GM19025 (cell line): ENCODE measurements around the gene MCTP2.
"Not testable (repeated sequence)": the region's sequence is repeated elsewhere in the genome, so short reads cannot be mapped to it uniquely, and the experiment has no call there.

ENCODE experiments used
- ATAC-seq: cut with Tn5 transposase; IDR thresholded peaks from one replicate; pipeline ENCODE4 v1.9.1; 2021; ENCODE audit warnings: mild to moderate bottlenecking, low read depth, moderate library complexity; ENCODE audit not compliant: unreplicated experiment

MCTP2 gene

DNA sequence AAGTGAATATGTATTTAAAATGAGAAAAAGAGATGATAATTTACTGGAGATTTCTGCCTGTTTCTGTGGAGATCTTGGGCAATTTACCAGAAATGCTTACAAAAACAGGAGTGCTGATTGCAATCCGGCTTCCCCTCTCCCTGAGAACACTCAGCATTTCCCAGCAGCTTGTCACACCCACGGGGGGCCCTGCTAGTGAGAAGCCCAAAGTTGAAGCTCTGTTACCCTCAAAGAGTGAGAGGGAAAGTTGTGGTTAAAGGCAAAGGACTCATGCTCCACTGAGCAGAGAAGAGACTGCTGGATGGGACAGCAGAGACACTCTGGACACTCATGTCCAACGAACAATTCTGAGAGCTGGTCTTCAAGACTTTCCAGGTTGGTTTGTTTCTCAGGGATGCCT is 2.9 kb downstream of the MCTP2 start:
- ATAC-seq = no peak

- ATAC-seq = no peak
These were observed 3.7 kb downstream of the MCTP2 start for GRCh38 chr15:94235041-94235440.

DNA sequence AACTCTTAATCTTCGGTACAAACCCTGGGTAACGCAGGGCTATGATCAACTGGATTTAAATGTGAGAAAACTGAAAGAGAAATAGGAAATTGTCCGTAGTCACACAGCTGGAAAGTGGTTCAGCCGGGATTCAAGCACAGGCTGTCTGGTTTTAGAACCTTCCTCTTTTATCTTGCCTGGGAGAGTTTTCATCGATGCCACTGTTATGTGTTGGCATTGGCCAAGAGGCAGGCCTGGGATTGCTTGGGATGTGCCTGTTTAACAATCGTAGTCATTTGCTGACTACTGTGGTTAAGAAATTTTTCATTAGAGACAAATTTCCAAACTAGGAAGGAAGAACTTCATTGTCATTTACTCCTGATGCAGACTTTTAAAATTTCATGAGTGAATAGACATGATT is 4.3 kb downstream of the MCTP2 start:
- no peak for ATAC-seq

GRCh38 chr15:94236608-94237007 is 5.2 kb downstream of the MCTP2 start:
- no peak for ATAC-seq

- ATAC-seq = no peak
These were observed 6.5 kb downstream of the MCTP2 start for GRCh38 chr15:94237903-94238302.

DNA sequence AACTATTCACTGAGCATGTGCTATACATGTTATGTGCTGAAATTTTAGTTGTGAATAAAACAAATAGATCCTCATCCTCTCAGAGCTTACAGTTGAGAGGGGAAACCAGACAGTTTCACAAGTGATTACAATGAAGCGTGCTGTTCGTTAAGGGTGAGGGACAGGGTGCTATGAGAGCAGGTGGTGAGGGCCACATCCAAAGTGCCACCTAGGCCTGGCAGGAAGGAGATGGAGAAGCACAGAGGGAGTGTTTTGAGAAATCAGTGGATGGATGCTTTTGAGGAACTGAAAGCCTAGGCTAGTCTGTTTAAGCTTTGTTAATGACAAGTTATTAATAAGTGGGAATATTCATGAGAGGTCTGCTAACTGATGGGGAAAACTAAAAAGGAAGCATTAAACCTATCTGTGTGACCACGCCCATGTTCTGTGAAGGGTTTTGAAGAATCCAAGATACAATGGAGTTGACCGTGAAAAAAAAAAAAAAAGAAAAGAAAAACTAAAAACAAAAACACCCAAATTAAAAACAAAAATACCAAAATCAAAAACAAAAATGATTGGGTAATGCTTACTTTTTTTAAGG is 7.3 kb downstream of the MCTP2 start:
- ATAC-seq = peak; percentile 68

GRCh38 chr15:94239474-94239873 is 8.1 kb downstream of the MCTP2 start:
- no peak for ATAC-seq

DNA sequence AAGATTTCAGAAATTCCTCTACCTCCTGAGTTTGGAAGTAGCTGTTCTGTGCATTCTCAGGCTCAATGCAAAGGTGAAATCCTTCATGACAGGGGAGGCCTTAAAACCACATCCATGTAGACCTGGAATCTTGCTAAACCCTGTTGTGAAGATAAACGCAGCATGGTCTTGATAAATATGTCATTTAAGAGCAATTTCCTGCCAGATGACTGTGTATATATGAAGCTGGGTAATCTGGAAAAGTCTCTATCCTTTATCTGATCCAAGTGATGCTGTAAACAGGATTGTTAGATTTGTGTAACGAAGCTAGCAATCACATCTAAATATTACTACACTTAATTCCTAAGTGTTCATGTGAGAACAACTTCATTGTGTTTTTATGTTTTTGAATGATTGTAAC is 9.1 kb downstream of the MCTP2 start:
- no peak for ATAC-seq

DNA sequence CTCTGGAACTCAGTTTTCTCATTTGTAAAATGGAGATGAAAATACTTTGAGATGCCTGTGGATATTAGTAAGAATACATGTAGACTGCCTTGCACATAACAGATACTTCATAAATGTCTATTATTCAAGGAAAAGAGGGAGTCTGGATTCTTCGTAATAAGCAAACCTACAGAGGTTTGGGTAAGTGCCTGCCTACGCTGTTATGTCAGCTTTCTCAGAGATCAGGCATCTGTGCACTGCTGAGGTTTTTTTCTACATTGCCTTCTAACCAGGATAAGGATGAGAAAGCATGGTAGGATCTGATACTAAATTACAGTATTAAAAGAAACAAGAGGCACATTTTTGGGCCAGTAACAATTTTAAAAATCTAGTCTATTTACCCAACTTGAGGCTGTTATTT is 10.9 kb downstream of the MCTP2 start:
- ATAC-seq = no peak

DNA sequence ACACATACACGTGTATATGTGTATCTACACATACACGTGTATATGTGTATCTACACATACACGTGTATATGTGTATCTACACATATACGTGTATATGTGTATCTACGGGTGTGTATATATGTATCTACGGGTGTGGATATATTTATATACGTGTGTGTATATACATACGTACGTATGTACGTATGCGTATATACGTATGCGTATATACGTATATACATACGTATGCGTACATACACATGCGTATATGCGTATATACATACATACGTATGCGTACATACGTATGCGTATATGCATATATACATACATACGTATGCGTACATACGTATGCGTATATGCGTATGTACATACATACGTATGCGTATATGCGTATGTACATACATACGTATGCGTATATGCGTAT is 11.6 kb downstream of the MCTP2 start:
- not testable (repeated sequence) for ATAC-seq

DNA sequence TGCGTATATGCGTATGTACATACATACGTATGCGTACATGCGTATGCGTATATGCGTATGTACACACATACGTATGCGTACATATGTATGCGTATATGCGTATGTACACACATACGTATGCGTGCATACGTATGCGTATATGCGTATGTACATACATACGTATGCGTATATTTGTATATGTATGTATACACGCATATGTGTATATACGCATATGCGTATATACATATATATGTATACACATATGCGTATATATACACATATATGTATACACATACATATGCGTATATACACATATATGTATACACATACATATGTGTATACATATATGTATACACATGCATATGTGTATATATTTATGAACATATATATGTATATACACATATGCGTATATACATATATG is 12.1 kb downstream of the MCTP2 start:
- no peak for ATAC-seq

DNA sequence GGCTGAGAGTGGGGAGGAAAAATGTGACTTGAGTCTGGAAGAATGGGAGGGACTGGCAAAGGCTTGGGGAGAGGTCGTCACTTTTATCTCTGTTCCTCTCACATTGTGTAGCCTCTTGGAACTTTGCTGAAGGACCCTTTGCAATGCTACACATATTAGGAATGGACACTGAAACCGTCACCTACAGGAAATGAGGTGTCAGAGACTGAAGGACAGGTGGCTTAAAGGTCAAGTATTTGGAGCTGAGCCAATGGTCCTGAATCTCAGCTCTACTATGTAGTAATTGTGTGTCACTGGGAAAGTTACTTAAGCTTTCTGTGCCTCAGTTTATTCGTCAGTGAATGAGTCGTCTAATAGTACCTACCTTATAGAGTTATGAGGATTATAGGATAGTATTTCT is 14.7 kb downstream of the MCTP2 start:
- no peak for ATAC-seq

DNA sequence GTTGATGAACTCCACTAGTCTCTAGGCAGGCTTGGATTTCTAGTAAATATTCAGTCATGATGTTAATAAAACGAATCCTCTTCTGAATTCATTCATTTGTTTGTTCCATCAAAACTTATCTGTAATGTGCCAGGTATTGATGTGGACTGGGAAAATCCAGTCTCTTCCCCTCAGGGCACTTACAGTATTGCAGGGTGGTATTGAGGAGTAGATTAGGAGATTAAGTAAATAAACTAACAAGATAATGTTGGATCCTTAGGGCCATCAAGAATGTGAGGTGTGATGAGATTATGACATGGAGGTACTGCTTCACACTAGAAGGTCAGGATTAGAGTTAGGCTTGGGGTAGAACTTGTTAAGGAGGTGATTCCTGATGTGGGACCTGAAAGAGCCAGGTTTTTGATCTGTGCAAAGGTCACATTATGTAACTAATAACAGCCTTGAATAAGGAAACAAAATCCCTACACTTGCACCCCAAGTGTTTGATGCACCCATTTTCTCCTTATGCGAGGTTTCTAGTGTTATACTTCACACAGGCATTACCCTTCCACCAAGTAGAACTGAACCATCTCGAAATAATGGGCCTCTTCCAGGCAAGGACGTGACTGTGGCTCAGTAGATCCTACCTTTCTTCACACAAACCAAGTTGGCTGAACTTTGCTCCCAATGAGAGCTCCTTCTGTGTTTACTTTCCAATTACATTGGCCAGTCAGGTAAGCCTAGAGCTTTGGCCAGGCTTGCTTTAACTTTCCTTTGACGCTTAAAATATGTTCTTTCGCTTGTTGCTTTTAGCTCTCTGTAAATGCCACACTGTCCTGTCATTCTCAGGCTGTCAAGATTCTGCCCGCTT is 16.7 kb downstream of the MCTP2 start:
- no peak for ATAC-seq

DNA sequence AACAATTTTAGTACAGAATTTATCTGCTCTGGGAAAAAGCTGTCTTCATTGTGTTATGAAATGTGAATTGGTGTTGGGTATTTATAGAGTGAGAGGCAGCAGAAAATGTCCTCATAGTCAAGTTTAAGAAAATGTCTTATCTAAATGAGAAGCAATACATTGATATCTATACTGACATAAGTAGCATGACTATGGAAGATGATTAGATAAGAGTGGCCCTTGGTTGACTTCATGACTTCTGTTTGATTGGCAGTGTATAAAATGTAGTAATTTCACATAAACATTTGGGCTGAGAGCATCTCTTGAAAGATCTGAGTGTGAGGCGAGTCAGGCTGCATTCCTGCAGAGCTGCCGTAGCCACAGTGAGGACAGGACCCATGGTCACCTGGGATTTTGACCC is 19.4 kb downstream of the MCTP2 start:
- no peak for ATAC-seq

DNA sequence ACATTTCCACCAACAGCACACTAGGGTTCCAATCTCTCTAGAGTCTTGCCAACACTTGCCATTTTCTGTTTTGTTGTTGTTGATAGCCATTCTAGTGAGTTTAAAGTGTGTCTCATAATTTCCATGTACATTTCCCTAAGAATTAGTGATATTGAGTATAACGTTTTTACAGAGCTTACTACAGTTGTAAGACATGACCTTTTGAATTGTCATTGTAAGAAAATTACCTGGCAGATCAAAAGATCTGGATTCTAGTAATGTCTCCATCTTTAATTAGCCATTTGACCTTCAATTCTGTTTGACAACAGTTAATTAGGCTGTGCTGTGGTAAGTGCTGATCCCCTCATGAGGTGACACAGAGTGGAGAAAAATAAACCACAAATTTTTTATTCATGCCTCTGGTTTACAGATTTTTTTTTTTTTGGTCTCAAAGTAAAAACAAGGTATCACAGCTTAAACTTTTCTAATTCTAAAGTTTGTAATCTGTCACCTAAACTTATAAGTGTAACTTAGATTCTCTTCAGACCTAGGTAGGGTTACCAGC is 20.9 kb downstream of the MCTP2 start:
- no peak for ATAC-seq

DNA sequence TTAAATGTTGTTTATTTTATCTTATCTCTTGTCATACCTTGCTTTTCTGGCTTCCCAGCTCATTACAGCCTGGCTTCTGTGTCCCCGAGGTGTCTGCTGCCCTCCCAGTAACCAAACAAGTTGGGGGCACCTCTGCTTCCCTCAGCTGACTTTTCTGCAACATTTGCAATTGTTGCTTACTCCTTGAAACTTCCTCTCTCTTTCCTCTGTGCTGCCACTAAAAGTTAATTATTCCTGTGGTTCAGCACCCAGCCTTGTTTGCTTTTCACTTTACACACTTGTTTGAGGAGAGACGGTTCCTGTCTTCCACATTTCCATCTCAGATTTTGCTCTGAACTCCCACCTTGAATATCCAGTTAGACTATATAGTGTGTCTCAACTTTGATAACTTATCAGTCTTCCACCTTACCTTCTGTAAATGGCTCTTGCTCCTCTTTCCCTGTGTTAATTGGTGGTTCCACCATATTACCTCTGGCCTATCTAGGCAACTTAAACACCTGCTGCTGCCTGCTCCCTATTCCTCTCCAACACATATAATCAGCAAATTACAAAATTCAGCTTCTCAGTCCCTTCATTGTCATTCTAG is 21.6 kb downstream of the MCTP2 start:
- no peak for ATAC-seq

DNA sequence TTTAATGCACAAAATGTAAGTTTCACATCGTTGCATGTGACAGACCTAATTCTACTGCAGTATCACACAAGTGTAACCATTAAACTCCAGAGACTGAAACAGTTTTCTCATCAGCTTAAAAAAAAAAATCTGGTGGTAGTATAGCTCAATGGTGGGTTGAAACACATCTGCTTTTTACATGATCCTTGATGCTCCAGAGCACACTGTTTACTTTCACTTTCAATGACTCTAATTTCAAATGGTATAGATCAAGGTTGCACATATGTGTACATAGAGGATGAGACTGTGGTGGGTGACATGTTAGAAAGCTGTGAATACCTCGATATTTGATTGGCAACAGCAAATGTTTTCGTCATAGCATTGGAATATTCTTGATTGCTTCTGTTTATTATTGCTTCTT is 22.4 kb downstream of the MCTP2 start:
- ATAC-seq = no peak

GRCh38 chr15:94255540-94255939 is 24.2 kb downstream of the MCTP2 start:
- ATAC-seq = no peak

DNA sequence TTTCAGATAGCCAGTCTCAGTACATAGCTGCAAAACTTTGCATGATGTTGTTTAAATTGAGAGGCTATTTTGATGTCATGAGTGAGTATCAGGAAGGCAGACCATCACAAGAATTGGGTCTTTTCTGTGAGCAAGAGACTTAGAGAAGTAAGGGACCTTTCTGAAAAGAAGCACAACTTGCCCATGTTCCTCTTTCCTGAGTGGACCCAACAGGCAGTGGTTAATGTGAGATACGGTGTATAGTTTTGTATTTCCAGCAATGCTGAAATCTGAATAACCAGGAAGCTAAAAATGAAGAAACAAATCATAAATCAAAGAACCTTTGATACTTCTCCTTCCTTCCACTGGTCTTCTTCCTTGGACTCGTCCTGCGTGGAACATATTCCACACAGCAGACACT is 25.1 kb downstream of the MCTP2 start:
- ATAC-seq = no peak

GRCh38 chr15:94257776-94258175 is 26.4 kb downstream of the MCTP2 start:
- ATAC-seq = not testable (repeated sequence)

DNA sequence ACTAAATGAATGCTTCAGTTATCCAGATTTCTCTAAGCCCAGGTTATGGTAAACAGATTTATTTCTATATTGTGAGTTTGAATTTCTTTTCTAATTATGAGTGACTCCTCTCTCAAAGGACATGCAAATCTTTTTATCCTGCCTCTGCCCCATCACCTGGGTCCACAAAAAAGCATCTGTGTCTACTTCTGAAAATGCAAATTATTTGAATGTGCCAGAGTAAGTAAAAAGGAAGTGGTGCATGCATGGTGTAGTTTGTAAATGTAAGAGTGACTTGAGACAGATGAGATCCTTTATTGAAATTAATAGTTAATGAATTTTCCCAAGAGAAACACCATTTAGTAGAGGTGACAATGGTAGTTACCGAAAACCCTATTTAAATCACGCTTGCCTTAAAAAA is 26.9 kb downstream of the MCTP2 start:
- peak; percentile 47 for ATAC-seq
